ENCODE data around the gene RAET1E.
A peak's percentile ranks its signal among the peaks of the same experiment; 100 is the strongest.
"Not testable (repeated sequence)": the region's sequence is repeated elsewhere in the genome, so short reads cannot be mapped to it uniquely, and the experiment has no call there.

Gene RAET1E

DNA sequence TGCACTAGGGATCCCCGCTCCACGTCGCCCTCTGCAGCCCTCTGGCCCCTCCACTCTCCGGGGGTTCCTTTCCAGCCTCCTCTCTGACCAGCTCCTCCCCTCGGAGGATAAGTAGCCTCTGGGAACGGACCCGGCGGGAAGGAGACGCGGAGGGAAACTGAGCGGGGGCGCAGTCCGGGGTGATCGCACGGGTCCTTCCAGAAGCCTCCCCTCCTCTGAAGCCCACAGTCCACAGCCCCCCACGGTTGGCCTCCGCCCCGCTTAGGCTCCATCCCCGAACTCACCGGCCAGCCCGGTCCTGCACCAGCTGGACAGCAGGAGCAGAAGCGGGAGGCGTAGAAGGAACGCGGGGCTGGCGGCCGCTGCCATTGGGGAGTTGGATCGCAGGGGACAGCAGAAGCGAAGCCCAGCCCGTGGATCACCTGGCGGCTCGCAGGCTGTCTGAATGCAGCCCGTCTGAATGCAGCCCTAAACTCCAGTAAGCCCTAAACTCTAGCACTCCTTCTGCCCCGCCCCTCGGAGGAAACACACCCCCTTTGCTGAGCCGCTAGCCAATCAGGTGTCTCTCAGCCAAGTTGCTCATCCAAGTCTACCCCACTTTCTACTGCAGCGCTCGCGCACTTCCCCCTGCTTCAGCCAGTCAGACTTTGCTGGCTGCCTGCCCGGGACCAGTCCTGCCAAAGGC lies 24.9 kb upstream of the RAET1E start, which contains the start of gene RAET1G:
TSS of gene RAET1G (minus strand) at position 480 of the 685 bp plus-strand sequence. CDS start at position 369, 111 bp downstream.
- in situ Hi-C loops (cut with HindIII; ENCODE audit: low sequenced_read_pairs), result no loop called here
- DNase-seq (ENCODE audit: low read depth), result peak; percentile 86
- peak within 1 kb of the TSS; percentile 57 for H3K4me3 ChIP-seq (ENCODE audit: low read depth, low read length)
- TF ChIP-seq, protein P1, sequence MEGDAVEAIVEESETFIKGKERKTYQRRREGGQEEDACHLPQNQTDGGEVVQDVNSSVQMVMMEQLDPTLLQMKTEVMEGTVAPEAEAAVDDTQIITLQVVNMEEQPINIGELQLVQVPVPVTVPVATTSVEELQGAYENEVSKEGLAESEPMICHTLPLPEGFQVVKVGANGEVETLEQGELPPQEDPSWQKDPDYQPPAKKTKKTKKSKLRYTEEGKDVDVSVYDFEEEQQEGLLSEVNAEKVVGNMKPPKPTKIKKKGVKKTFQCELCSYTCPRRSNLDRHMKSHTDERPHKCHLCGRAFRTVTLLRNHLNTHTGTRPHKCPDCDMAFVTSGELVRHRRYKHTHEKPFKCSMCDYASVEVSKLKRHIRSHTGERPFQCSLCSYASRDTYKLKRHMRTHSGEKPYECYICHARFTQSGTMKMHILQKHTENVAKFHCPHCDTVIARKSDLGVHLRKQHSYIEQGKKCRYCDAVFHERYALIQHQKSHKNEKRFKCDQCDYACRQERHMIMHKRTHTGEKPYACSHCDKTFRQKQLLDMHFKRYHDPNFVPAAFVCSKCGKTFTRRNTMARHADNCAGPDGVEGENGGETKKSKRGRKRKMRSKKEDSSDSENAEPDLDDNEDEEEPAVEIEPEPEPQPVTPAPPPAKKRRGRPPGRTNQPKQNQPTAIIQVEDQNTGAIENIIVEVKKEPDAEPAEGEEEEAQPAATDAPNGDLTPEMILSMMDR (IDR thresholded peaks at IDR 0.05; ENCODE audit: low read depth, low read length, missing control alignments), result no peak

DNA sequence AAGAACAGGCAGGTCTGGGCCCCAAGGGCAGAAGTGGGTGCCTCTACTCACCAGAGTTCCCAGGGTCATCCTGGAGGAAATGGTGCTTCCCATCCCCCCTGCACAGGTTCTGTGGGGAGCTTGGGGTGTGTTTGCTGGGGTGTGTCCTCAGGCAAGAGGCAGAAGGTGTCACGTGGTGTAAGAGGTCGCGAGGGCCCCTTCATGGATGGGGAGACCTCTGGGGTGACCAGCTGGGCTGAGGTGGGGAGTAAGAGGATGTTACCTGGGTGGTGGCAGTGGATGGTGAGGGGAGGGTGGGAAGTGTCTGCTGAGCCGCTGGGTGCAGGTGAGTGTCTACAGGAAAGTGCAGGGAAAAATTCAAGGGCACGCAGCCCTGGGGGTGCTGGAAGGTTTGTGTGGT lies 24.2 kb upstream of the RAET1E start:
- peak overlapping the region; percentile 57 for H3K4me3 ChIP-seq (ENCODE audit: low read depth, low read length)
- in situ Hi-C loops (cut with HindIII; ENCODE audit: low sequenced_read_pairs); DNase-seq (ENCODE audit: low read depth): not testable (repeated sequence)

DNA sequence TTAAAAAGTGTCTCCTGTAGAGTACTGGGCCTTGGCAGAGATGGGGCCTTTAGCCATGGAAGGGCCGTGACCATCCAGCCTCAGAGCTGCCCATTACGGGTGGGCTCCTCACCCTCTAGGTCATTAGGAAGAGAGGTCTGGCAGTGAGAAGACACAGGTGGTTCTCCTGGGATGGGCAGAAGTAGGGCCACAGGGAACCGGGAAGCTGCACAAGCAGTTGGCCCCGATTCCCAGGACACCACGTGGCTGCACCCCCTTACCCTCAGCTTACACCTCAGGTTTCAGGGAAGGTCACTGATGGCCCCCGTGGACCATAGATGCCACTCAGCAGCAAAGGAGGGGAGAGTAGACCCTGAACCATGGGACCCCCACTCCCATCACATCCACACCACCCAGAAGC lies 23.4 kb upstream of the RAET1E start:
- in situ Hi-C loops (cut with HindIII; ENCODE audit: low sequenced_read_pairs), result no loop called here
- no peak for DNase-seq (ENCODE audit: low read depth)
- H3K4me3 ChIP-seq (ENCODE audit: low read depth, low read length), result no peak overlapping the region
- TF ChIP-seq, protein P1 (IDR thresholded peaks at IDR 0.05; ENCODE audit: low read depth, low read length, missing control alignments), result no peak

DNA sequence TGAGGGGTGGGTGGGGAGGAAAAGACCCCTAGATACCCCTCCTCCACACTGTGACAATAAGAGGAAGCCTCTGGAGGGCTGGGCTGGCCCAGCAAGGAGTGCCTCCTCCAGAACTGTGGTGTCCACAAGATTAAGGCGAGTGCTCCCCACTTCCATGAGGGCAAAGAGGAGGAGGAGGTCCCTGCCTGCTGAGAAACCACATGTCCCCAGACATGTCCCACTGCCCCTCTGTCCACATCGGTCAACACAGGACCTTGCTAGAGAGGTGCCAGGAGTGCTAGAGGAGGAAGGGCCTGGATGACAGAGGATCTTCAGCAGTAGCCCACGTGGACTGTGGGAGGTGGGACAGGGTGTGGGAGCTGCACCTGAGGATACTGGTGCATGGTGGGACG lies 21.9 kb upstream of the RAET1E start:
- DNase-seq (ENCODE audit: low read depth), result no peak
- in situ Hi-C loops (cut with HindIII; ENCODE audit: low sequenced_read_pairs), result no loop called here
- TF ChIP-seq, protein P1 (IDR thresholded peaks at IDR 0.05; ENCODE audit: low read depth, low read length, missing control alignments), result no peak
- H3K4me3 ChIP-seq (ENCODE audit: low read depth, low read length), result no peak overlapping the region

DNA sequence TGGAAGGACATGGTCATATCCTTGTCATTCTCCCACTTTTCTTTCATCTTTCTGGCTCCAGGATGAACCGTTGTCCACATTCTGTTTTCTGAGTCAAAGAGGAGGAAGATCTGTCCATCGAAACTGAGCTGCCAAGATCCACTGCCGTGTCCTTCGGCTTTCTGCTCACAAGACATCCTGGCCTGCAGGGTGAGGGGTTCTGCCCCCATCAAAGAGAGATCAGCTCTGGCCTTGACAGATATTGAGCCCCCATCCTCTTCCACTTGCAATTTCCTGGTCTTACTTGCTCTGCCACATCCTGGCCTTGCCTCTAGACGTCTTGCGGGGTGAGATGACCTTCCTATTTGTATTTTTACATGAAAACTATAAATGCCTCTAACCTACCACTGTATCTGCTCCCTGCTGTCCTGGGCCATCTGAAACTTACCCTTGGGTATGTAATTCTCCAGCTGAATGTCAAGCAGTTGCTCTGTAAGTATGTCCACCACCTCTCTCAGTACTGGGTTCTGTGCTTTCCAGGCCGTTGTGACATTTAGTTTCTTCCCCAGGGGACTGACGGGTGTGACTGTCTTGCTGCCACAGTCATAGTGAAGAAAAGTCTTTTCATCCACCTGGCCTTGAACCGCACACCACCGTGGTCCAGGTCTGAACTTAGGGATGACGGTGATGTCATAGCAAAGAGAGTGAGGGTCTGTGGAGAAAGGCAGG lies 21.4 kb upstream of the RAET1E start:
- H3K4me3 ChIP-seq (ENCODE audit: low read depth, low read length); in situ Hi-C loops (cut with HindIII; ENCODE audit: low sequenced_read_pairs); DNase-seq (ENCODE audit: low read depth): not testable (repeated sequence)

DNA sequence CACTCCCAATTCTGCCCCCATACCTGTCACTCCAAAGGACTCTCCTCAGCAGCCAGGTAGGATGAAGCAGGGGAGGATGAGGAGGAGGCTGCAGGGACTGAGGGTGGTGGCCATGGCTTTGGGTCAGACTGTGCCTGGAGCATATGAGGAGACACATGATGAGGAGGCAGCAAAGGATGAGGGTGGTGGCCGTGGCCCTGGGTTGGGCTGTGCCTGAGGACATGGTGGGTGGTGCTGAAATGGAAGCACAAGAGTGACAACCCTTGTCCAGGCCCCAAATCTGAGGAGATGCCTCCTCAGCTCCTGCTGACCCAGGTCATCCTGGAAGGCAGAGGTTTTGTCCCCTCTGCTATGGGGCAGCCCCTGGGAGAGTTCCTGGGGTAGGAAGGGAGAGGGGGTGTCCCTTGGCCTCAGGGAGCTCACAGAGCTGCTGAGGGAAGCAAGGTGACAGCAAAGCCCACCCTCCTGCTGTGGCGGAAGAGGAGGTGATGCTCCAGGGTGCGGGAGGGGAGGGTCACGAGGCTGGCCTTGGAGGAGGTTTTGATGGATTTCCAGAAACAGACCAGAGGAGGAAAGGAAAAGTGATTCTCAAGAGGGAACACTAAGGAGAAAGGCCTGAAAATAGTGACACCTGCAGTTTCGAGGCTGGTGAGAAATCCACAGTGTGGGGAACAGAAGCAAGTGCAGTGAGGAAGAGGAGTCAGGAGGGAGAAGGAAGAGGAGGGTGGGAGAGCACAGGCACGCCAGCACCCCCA lies 20.4 kb upstream of the RAET1E start:
- TF ChIP-seq, protein P1 (IDR thresholded peaks at IDR 0.05; ENCODE audit: low read depth, low read length, missing control alignments), result no peak
- DNase-seq (ENCODE audit: low read depth), result no peak

DNA sequence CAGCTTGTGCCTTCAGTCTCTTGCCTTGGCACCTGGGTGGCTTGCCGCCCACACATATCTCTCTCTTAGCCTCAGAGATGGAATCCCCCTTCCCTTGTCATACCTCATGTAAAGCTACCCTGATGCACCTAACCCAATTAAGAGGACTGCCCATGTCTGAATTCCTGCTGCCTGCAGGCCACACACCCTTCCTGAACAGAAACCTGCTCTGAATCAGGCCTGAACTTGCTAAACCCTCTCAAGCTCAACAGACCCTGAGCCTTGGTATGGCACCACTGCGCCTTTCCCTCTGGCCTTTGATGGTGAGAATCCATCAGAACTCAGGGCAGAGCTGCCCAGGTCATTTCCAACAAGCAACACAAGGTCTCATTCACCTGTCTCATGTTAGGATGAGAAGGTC lies 19.8 kb upstream of the RAET1E start:
- TF ChIP-seq, protein P1 (IDR thresholded peaks at IDR 0.05; ENCODE audit: low read depth, low read length, missing control alignments), result no peak
- H3K4me3 ChIP-seq (ENCODE audit: low read depth, low read length), result no peak overlapping the region
- no peak for DNase-seq (ENCODE audit: low read depth)
- in situ Hi-C loops (cut with HindIII; ENCODE audit: low sequenced_read_pairs), result no loop called here

More for the DNA sequence above, 20.4 kb upstream of the RAET1E start:
- in situ Hi-C loops (cut with HindIII; ENCODE audit: low sequenced_read_pairs), result no loop called here
- H3K4me3 ChIP-seq (ENCODE audit: low read depth, low read length), result no peak overlapping the region
